Stimulated activated CD8-positive, alpha-beta memory T cell treated with anti-CD3 and anti-CD28 coated beads, Interleukin-12 subunit alpha, Interleukin-12 subunit beta, amount 100 ng/mL, for 24 hours (primary cell): Measurements from ENCODE around the gene SHCBP1.

Source experiments
- DNase-seq: peaks from one replicate; pipeline ENCODE4 v3.0.0-alpha.2; 2020; ENCODE audit errors: extremely low read depth

Gene SHCBP1

DNA sequence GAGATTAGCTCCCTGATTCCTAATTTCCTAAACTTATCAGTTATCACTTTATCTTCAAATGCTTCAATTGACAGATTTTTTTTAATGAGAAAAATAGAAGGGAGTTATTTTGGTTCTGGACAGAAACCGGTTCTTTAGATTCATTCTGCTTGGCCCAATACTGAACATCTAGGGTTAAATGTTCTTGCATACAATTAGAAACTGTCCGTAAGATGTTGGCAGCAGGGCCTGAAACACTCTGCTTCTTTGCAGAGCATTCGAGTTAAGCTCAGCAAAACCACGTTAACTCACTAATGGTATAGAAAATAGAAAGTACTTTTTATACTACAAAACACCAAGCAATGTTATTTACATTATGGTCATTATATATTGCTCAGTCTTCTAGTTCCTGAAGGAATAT, 7.2 kb downstream of the SHCBP1 start:
- DNase-seq: no peak

DNA sequence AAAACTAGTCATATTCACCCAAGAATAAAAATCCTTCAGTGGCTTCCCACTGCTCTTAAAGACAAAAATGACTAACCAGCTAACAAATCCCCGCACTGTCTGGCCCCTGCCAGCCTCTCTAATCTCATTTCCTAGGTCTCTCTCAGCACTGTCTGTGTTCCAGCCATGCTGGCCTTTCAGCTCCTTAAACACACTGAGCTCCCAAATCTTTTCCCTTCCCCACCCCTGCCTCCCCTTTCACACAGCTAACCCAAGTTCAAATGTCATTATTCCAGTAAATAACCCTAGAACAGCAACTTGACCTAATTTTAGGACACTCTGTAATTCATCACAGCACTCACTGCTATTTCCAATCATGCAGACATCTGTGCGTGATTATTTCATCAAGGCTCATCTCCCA, 7.8 kb downstream of the SHCBP1 start:
- no peak for DNase-seq

DNA sequence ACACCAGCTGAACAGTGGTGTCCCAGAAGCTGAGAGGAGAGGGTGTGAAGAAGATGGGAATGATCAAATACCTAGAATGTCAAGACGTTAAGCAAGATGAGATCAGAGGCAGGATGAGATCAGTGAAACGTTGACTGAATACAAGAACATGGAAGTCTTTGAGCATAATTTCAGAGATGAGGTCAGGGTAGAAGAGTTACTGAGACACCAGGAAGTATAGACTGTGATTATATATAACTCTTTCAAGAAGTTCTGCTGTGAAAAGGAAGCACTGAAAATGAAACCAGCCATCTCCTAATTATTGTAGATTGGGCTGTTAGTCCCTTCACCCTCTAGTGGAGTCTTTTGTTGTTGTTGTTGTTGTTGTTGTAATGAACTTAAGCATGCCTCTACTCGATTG, 9.1 kb downstream of the SHCBP1 start:
- DNase-seq: no peak

DNA sequence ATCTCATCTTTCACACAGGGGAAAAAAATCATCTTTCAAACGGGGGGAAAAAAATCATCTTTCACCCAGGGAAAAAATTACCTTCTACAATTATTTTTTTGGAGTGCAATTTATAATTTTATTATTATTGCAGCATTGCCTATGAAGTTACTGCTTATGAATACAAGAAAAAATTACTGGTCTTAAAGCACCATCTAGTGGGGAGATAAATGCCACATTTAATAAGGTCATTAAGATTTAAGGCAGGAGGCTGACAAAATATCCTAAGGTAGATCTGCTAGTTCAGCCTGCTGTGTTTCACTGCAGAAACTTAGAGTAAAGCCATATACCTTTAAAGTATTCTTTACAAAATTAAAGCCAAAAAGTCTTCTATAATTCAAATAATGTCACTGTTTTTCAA, 13.7 kb downstream of the SHCBP1 start:
- no peak for DNase-seq

DNA sequence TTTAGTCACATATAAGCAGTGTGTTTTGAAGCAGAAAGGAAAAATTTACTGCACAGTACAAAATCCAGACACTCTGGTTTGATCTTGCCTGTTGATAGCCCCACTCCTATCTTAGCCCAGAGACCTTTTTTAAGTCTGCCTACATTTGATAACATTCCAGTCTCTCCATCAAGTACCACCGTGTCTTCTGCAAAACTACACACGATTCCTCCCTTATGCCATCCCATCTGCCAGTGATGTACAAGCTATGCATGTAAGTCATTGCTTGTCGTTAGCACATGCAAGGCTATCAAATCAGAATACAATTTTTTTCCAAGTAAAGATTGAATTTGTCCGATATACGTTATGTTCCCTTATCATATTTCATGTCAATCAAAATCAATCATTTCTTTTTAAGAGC, 14.9 kb downstream of the SHCBP1 start:
- no peak for DNase-seq

DNA sequence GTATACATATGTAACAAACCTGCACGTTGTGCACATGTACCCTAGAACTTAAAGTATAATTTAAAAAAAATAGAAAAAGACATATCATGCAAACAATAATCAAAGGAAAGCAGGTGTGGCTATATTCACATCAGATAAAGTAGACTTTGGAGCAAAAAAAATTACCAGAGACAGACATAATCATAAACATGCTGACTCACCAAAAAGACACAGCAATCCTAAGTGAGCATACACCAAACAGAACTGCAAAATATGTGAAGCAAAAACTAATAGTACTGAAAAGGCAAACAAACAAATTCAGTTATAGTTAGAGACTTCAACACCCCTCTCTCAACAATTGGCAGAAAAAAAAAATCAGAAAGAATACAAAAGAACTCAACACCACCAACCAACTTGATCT, 29.9 kb downstream of the SHCBP1 start:
- DNase-seq: no peak

DNA sequence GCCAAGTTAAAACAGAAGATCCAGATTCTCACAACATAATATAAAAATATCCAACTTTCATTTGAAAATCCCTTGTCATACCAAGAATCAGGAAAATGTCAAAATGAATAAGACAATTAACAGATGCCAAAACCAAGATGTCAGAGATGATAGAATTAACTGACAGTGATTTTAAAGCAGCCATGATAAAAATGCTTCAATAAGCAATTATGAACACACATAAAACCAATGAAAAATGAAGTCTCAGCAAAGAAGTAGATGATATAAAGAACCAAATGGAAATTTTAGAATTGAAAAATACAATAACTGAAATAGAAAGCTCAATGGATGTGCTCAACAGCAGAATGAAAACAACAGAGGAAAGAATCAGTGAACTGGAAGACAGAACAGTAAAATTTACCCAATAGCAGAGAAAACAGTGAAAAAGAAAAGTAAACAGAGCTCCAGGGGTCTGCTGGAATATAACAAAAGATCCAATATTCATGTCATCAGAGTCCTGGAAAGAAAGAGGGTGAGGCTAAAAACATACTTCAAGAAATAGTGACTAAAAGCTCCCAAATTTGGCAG, 35.1 kb downstream of the SHCBP1 start:
- no peak for DNase-seq

DNA sequence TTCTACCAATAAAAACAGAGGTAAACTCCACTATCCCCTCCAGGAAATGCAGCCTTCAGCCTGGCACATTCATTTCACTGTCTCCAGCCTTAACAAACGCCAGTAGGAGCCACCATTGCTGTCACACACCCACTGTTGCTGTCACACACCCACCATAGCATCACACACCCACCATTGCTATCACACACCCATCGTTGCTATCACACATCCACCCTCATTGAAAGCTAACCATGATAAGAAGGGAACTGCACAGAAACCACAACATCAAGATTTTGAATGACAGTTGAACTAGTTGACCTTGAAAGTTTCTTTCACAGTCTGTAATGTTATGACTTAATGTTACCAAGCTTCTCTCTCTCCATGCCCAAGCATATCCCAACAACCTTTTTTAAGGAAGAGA, 38.1 kb downstream of the SHCBP1 start:
- DNase-seq: no peak

DNA sequence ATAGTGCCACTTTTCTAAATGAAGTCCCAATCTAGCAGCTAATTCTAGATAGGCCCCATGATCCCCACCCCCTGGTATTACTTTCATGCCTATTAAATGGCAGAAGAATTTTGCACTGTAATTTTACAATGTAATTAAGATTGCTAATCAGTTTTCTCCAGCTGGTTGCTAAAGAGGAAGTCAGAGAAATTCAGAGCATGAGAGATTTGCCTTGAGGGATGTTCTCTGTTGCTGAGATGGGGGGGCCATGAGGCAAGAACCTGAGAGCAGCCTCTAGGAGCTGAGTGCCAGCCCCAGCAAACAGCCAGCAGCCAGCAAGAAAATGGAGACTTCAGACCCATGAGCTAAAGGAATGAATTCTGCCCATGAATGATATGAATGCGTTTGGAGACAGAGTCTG, 38.9 kb downstream of the SHCBP1 start:
- no peak for DNase-seq

DNA sequence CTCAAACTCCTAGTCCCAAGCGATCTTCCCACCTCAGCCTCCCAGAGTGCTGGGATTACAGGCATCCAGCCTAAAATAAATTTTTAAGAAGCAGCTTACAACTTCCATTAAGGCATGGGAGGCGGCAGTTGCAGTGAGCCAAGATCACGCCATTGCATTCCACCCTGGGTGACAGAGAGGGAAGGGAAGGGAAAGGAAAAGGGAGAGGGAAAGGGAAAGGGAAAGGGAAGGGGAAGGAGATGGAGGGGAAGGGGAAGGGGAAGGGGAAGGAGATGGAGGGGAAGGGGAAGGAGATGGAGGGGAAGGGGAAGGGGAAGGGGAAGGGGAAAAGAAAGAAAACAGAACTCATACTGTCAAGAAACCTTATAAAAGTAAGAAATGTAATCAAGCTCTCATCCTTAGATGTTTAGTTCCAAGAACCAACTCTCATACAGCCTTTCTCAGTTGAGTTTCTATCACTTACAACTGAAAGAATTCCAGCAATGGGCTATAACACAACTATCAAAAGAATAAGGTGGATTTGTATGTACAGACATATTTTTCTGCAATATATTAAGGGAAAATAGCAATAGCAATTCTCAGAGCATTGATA, 43.1 kb downstream of the SHCBP1 start:
- DNase-seq: no peak

DNA sequence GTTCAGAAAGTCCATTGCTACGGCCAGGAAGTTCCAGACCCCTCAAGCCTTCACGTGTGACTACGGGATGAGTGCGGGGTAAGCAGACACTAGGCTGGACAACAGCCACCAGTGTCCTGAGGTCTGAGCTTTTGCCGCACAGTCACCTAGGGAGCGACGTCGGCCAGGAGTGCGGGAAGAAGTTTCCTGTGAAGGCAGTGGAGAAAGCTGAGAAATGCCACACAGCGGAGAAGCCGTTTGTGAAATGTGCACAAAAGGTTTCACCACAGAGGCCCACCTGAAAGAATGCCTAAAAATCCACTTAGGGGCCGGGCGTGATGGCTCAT, 47.4 kb downstream of the SHCBP1 start:
- no peak for DNase-seq

DNA sequence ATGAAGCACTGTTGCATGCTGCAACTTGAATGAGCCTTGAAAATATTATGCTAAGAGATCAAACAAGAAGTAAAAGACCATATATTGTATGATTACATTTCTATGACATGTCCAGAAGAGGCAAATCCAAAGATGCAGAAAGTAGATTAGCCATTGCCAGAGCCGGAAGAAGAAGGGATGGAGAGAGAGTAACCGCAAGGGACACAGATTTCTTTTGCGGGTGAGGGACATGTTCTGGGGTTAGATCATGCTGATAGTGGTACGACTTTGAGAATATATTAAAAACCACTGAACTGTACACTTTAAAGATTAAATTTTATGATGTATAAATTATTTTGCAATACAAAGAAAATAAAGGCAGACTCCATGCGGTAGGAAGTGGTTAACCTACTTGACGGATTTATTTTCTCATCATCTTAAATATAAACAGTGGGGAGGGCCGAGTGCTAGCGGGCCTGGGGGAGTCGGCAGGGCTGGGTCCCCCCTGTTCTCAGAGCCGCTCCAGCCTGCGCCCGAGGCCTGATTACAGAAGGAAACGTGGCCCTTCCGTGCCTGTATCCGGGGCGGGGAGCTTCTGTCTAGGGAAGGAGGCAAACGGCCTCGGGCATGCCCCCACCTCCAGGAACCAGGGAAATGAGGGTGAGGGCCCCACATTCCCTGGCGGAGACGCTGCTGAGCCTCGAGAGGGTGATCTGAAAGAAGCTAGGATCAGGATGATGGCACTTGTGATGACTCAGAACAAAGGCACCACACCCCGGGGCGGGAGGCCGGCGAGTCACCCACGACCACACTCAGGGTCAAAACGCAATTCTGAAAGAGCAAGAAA, 48.0 kb downstream of the SHCBP1 start:
- DNase-seq: no peak

DNA sequence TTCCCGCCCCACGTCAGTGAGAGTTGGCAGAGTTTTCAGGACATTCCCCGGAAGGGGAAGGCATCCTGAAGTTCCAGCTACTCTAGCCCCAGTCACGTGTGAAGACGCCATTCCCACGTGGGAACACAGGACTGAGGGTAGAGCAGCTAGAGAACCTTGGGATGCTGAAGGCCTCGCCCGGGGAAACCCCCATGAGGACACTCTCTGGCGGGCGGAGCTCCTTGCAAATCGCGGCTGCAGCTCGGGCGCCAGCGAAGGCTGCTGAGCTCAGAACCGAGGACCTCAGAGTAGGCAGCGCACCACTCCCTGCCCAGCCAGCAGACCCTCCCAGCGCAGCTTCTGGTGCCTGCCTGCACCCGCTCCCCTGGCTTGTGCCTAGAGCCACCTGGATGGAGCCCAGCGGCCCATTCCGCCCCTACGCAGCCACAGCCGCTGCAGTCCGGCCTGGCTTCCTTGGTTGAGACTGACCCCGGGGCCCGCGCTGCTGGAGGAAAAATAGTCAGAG, 51.9 kb downstream of the SHCBP1 start:
- DNase-seq: no peak

DNA sequence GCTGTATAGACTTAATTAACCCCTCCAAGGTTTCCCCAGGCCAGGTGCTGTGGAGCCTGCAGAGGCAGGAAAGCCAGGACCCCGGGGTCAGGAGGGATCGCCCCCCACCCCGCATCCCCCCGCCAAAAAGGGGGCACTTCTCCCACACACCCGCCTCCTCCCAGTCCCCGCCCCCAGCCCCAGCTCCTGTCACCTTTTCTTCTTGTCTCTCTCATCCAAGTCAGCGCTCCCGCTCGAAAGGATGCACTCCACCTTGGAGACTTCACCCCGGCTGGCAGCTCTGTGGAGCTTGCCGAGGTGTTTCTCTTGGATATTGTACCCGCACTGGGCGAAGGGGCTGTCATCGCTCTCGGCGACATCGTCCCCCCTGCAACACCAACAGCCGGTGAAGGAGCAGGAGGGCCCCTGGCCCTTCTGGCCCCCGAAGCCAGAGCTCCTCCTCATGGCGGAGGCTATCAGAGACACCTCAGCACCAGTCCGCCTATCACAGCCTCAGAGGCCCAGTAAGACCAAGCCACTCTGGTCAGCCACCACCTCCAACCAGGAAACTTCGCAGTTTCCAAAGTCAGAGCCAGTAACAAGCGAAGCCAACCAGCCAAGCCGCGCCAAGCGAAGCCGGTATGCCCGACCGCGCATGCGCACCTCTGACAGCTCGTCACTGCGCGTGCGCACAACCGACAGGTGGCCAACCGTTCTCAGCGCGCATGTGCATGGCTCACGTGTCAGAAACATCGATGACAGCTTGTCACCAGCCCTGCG, 52.5 kb downstream of the SHCBP1 start:
- no peak for DNase-seq

DNA sequence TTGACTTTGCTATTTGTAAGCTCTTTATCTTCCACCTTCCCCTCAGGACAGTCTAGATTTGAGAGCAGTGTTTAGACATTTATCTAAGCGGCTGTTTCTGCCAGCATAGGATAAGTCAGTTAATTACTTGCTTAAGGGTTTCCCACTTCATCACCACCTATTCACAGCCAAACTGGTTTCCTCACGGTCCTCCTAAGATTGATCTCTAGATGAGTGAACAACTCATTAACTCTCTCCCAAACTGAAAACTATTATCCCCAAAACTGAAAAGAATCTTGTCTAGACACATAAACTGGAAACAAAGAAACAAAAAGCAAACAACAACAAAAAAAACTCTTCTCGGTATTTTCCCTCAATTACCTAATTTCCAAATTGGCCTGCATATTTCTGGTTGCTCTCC, 58.2 kb downstream of the SHCBP1 start:
- DNase-seq: no peak

DNA sequence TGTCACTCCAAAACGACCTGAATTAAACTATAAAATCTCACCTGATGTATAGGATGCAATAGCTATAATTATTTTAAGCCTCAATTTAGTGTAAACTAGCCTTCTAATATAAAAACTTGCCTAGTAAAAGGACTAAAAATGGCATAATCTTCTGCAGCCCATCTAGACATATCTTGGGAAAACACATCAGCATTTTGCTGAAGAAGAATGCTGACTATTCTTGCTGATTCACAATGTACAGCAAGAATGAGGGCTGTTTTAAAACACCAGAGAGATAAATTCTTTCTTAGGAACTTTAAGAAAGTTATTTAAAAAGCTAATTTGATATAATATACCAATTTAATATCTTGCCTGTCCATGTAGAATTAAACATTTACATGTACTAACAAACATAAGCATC, 63.2 kb downstream of the SHCBP1 start:
- no peak for DNase-seq

DNA sequence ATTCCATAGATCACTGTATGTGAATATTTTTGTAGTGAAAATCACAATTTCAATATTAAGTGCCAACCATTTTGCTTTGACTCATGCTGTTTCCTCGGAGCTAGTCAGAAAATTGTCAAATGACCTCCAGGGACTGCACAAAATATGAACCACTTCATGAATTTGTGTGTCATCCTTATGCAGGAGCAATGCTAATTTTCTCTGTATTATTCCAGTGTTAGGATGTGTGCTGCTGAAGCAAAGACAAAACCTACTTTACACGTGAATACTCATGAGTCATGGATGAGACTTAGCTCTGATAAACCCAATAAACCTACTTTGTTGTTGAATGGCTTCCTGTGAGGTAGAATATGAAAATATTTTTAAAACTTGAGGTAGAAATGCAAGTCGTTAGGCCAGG, 65.2 kb downstream of the SHCBP1 start:
- no peak for DNase-seq

DNA sequence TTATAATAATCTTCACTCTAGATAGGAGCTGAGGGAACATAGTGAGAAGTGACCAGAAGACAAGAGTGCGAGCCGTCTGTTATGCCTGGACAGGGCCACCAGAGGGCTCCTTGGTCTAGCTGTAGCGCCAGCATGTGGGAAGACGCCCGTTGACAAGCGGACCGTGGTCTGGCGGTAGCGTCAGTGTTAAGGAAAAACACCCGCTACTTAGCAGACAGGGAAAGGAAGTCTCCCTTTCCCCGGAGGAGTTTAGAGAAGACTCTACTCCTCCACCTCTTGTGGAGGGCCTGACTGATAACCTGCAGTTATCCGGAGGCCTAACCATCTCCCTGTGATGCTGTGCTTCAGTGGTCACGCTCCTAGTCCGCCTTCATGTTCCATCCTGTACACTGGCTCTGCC, 66.7 kb downstream of the SHCBP1 start:
- DNase-seq: peak; percentile 11

DNA sequence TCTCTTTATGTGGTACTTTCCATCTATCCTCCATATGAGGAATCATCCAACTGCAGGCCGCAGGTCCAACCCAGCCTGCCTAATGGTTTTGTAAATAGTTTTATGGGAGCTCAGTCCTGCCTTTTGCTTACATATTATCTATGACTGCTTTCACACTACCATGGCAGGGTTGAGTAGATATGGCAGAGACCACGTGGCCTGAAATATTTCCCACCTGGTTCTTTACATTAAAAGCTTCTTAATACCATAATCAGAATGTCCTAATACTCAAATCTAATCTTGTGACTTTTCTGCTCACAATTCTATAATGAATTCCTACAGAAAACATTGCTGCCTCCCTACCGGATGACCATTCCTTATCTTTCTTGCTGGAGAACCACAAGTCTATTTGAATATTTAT, 71.7 kb downstream of the SHCBP1 start:
- no peak for DNase-seq
